ENCODE measurements around the gene KDM2A.

DNA sequence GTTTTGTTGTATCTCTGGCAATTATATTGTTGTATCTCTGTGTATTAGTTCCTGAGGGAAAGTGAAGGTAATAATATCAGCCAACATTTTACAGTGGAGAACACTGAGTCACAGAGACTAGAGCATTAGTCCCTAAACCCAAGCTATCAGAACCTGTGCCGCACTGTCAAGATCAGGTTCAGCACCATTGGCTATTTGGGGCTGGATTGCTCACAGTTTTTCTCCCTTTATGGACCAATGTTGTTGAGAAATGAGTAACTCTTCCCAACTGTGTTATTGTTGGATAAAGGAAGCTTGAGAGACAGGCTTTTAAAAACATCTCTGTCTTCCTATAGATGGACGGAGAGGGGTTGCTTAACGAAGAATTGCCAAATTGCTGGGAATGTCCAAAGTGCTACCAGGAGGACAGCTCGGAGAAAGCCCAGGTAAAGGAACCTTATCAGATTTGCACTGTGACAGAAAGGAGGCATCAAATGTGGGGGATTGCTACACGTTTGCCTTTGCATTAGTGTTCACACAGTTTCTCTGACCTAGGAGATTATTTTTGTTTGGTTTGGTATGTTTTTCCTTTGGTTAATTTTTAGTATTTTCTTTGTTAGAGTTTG lies 129.0 kb downstream of the KDM2A start:
- TF ChIP-seq, protein P1, sequence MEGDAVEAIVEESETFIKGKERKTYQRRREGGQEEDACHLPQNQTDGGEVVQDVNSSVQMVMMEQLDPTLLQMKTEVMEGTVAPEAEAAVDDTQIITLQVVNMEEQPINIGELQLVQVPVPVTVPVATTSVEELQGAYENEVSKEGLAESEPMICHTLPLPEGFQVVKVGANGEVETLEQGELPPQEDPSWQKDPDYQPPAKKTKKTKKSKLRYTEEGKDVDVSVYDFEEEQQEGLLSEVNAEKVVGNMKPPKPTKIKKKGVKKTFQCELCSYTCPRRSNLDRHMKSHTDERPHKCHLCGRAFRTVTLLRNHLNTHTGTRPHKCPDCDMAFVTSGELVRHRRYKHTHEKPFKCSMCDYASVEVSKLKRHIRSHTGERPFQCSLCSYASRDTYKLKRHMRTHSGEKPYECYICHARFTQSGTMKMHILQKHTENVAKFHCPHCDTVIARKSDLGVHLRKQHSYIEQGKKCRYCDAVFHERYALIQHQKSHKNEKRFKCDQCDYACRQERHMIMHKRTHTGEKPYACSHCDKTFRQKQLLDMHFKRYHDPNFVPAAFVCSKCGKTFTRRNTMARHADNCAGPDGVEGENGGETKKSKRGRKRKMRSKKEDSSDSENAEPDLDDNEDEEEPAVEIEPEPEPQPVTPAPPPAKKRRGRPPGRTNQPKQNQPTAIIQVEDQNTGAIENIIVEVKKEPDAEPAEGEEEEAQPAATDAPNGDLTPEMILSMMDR (conservative IDR thresholded peaks at IDR 0.05 in 1 of 2, IDR thresholded peaks at IDR 0.05 in 1 of 2; ENCODE audit: extremely low read depth in 1 of 2, insufficient read depth in 1 of 2, low read depth in 1 of 2, low read length in 2 of 2): no peak
- TF ChIP-seq EZH2 (IDR thresholded peaks at IDR 0.05; ENCODE audit: borderline replicate concordance, low read length): no peak
